Caco-2 (cell line): ENCODE results near the gene MS4A12. TPM values are rescaled to one million over a fixed set of nuclear protein-coding genes. Genes with fewer than 3 reads are reported as not detected.

Experiments used
- BruUV-seq: library from RNA; stranded (reverse); fragments of 400-500 nt; replicated peaks from 2 replicates; lab custom pipeline; 2021; lab: Mats Ljungman, UMichigan
- CTCF ChIA-PET: fragments of 300-600 bp; sonication (Branson Sonifier 250); formaldehyde crosslinking; loops from one replicate; lab custom pipeline; 2022; ENCODE audit warnings: antibody characterized with exemption; lab: Charles Lee
- POLR2A ChIA-PET: fragments of 300-600 bp; sonication (Branson Sonifier 250); formaldehyde crosslinking; loops from one replicate; lab custom pipeline; 2022; ENCODE audit warnings: antibody characterized with exemption; lab: Charles Lee
- DNase-seq, 2 experiments: peaks; one replicate each; pipeline versions ENCODE4 v3.0.0 to v3.0.0-alpha.2; 2020 to 2022
- H3K27me3 ChIP-seq: replicated peaks from 2 replicates; pipeline ENCODE4 v1.6.0; 2011; ENCODE audit warnings: low read length; ENCODE audit not compliant: control insufficient read depth, insufficient read depth
- H3K36me3 ChIP-seq: 2 replicates; pipeline ENCODE4 v1.5.1; 2011; ENCODE audit warnings: low read length; ENCODE audit not compliant: control insufficient read depth, insufficient read depth
- H3K4me1 ChIP-seq: fragments of 250-450 bp; sonication (Bioruptor Pico); 2 replicates; pipeline ENCODE4 v1.5.1; 2020; ENCODE audit warnings: mild to moderate bottlenecking
- H3K4me3 ChIP-seq: 2 replicates; pipeline ENCODE4 v1.5.1; 2011; ENCODE audit warnings: low read depth, mild to moderate bottlenecking, control low read depth, low read length
- H3K9me3 ChIP-seq: fragments of 250-450 bp; sonication (Bioruptor Pico); 2 replicates; pipeline ENCODE4 v1.5.1; 2020; ENCODE audit warnings: mild to moderate bottlenecking, moderate library complexity
- H3K27ac Mint-ChIP-seq: one replicate; pipeline ENCODE4 v1.8.0; 2022; ENCODE audit warnings: mixed read lengths; ENCODE audit not compliant: unreplicated experiment
- H3K27me3 Mint-ChIP-seq: one replicate; pipeline ENCODE4 v1.8.0; 2022; ENCODE audit warnings: mixed read lengths; ENCODE audit not compliant: insufficient read depth, unreplicated experiment
- H3K36me3 Mint-ChIP-seq: one replicate; pipeline ENCODE4 v1.8.0; 2022; ENCODE audit warnings: mild to moderate bottlenecking, mixed read lengths; ENCODE audit not compliant: insufficient read depth, unreplicated experiment
- H3K4me1 Mint-ChIP-seq: one replicate; pipeline ENCODE4 v1.8.0; 2022; ENCODE audit warnings: low read depth, mixed read lengths; ENCODE audit not compliant: unreplicated experiment
- H3K4me3 Mint-ChIP-seq: one replicate; pipeline ENCODE4 v1.8.0; 2022; ENCODE audit warnings: mild to moderate bottlenecking, moderate library complexity, mixed read lengths; ENCODE audit not compliant: unreplicated experiment
- H3K9me3 Mint-ChIP-seq: one replicate; pipeline ENCODE4 v1.8.0; 2022; ENCODE audit warnings: mixed read lengths; ENCODE audit not compliant: unreplicated experiment
- intact Hi-C: fragments of 100-400 bp; cut with micrococcal nuclease; formaldehyde crosslinking; loops from one replicate; pipeline ENCODE4 v1.10.0; 2022; ENCODE audit not compliant: unreplicated experiment
- total RNA-seq: library from RNA; stranded (reverse); gene quantifications from 2 replicates; pipeline ENCODE4 v1.2.3, GENCODE V29; 2022
- TF ChIP-seq, protein P1 (sequence below), 2 experiments: fragments of 200-600 bp in 1 of 2; IDR thresholded peaks; 1 replicate in 1 of 2; 2 replicates in 1 of 2; pipeline versions ENCODE4 v1.5.1 to v1.8.0; 2011 to 2022; ENCODE audit warnings: antibody characterized with exemption in 1 of 2, control low read depth in 1 of 2, inconsistent platforms in 1 of 2, low read depth in 1 of 2, low read length in 1 of 2, mild to moderate bottlenecking in 1 of 2, moderate library complexity in 1 of 2; ENCODE audit not compliant: insufficient read depth in 1 of 2, severe bottlenecking in 1 of 2, unreplicated experiment in 1 of 2

Gene MS4A12
- total RNA-seq, 1 experiment from 2014 or later: not detected

DNA sequence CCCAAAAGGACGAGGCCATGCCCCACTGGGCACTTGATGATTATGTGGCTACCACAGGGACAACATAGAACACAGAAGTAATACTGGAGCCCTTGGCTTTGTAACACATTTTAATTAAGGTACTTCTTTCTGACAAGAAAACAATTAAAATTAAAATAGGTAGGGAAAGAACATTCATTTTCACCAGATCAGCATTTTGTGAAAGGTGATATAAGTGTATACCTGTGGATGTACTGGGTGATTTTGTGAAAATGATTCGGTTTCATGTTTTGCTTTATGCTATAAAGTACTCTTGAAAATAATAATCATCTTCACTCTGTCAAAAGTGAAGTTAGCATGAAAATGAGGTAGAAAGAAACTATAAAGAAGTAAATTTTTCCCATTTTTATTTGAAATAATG, 876 bp downstream of the MS4A12 start:
- no peaks in the 10 kb centered on the region for H3K27me3 ChIP-seq
- Mint-ChIP-seq H3K27me3 (peaks cover 5% of the 10 kb centered on the region), H3K27ac (no peak overlapping the region), H3K4me1 (no peaks in the 10 kb centered on the region), H3K9me3 (peaks cover 10% of the 10 kb centered on the region), H3K4me3 (no peak overlapping the region), H3K36me3 (no peaks in the 10 kb centered on the region)
- H3K4me1 ChIP-seq: no peaks in the 10 kb centered on the region
- TF ChIP-seq, protein P1, sequence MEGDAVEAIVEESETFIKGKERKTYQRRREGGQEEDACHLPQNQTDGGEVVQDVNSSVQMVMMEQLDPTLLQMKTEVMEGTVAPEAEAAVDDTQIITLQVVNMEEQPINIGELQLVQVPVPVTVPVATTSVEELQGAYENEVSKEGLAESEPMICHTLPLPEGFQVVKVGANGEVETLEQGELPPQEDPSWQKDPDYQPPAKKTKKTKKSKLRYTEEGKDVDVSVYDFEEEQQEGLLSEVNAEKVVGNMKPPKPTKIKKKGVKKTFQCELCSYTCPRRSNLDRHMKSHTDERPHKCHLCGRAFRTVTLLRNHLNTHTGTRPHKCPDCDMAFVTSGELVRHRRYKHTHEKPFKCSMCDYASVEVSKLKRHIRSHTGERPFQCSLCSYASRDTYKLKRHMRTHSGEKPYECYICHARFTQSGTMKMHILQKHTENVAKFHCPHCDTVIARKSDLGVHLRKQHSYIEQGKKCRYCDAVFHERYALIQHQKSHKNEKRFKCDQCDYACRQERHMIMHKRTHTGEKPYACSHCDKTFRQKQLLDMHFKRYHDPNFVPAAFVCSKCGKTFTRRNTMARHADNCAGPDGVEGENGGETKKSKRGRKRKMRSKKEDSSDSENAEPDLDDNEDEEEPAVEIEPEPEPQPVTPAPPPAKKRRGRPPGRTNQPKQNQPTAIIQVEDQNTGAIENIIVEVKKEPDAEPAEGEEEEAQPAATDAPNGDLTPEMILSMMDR (IDR thresholded peaks at IDR 0.05; ENCODE audit: insufficient read depth in 1 of 2, low read depth in 1 of 2, low read length in 1 of 2, severe bottlenecking in 1 of 2, unreplicated experiment in 1 of 2): no peak
- ChIA-PET POLR2A (no interaction called here), CTCF (no interaction called here)
- no TSS peak for BruUV-seq
- no peaks in the 10 kb centered on the region for H3K36me3 ChIP-seq
- no peak for DNase-seq
- H3K4me3 ChIP-seq: no peak overlapping the region
- no peaks in the 10 kb centered on the region for H3K9me3 ChIP-seq
- intact Hi-C loops: no loop called here

- no peak overlapping the region for H3K4me3 Mint-ChIP-seq
- Histone ChIP-seq H3K36me3 (no peaks in the 10 kb centered on the region), H3K4me3 (no peak overlapping the region), H3K9me3 (no peaks in the 10 kb centered on the region), H3K27me3 (no peaks in the 10 kb centered on the region), H3K4me1 (no peaks in the 10 kb centered on the region)
- H3K4me1 Mint-ChIP-seq: no peaks in the 10 kb centered on the region
- intact Hi-C loops: no loop called here
- no peak for DNase-seq
- peaks cover 3% of the 10 kb centered on the region for H3K27me3 Mint-ChIP-seq
- BruUV-seq: no TSS peak
- ChIA-PET POLR2A (no interaction called here), CTCF (no interaction called here)
- no peaks in the 10 kb centered on the region for H3K36me3 Mint-ChIP-seq
- no peak overlapping the region for H3K27ac Mint-ChIP-seq
- no peaks in the 10 kb centered on the region for H3K9me3 Mint-ChIP-seq
- TF ChIP-seq, protein P1 (IDR thresholded peaks at IDR 0.05; ENCODE audit: insufficient read depth in 1 of 2, low read depth in 1 of 2, low read length in 1 of 2, severe bottlenecking in 1 of 2, unreplicated experiment in 1 of 2): no peak
Measured at GRCh38 chr11:60498399-60498798, 5.8 kb downstream of the MS4A12 start.

GRCh38 chr11:60498853-60499252, 6.3 kb downstream of the MS4A12 start:
- Mint-ChIP-seq H3K9me3 (no peaks in the 10 kb centered on the region), H3K27ac (no peak overlapping the region), H3K36me3 (no peaks in the 10 kb centered on the region), H3K4me1 (no peaks in the 10 kb centered on the region), H3K27me3 (peaks cover 3% of the 10 kb centered on the region), H3K4me3 (no peak overlapping the region)
- intact Hi-C loops: no loop called here
- DNase-seq: no peak
- BruUV-seq: no TSS peak
- POLR2A ChIA-PET: no interaction called here
- Histone ChIP-seq H3K27me3 (no peaks in the 10 kb centered on the region), H3K4me3 (no peak overlapping the region), H3K9me3 (no peaks in the 10 kb centered on the region), H3K36me3 (no peaks in the 10 kb centered on the region), H3K4me1 (no peaks in the 10 kb centered on the region)
- TF ChIP-seq, protein P1 (IDR thresholded peaks at IDR 0.05; ENCODE audit: insufficient read depth in 1 of 2, low read depth in 1 of 2, low read length in 1 of 2, severe bottlenecking in 1 of 2, unreplicated experiment in 1 of 2): no peak
- CTCF ChIA-PET: no interaction called here
